K562 treated with DMSO at 1 percent for 4 hours (cell line): Measurements from ENCODE around the gene EIF2B2. TPM values are rescaled to one million over a fixed set of nuclear protein-coding genes. Genes with fewer than 3 reads are reported as not detected.

ENCODE experiments used
- total RNA-seq: library from RNA; unstranded; fragments of 300-600 nt; gene quantifications from 2 replicates; pipeline ENCODE4 v1.2.3, GENCODE V29; 2022; ENCODE audit not compliant: insufficient read depth

EIF2B2 gene
- total RNA-seq = 14.4 and 18.2 TPM in 2 replicates

GRCh38 chr14:75002392-75003249 is at the start of gene EIF2B2:
Gene EIF2B2, plus strand, starts transcription at chr14:75002921. Its CDS starts 70 bp downstream, at chr14:75002991.

GRCh38 chr14:74955229-74956026 is 47.3 kb upstream of the EIF2B2 start, which contains the start of gene PGF:
Gene PGF, minus strand, starts transcription at chr14:74955597. Its CDS starts 355 bp downstream, at chr14:74955242.

GRCh38 chr14:75050852-75051555 is 48.3 kb downstream of the EIF2B2 start, which contains the start of gene MLH3:
Gene MLH3, minus strand, starts transcription at chr14:75051467. Its CDS starts 1,812 bp downstream, at chr14:75049655.

Other genes starting within 250 kb of the EIF2B2 start
- 14.3 and 15.8 TPM in 2 replicates for gene YLPM1, start 239.6 kb upstream of the EIF2B2 start, total RNA-seq
- gene PROX2, start 126.8 kb upstream of the EIF2B2 start, total RNA-seq = 0.34 TPM in 1 of 2 replicates, not detected in the other
- 37.0 and 38.4 TPM in 2 replicates for gene DLST, start 121.0 kb upstream of the EIF2B2 start, total RNA-seq
- gene RPS6KL1, start 79.7 kb upstream of the EIF2B2 start, total RNA-seq = 1.2 and 4.9 TPM in 2 replicates
- gene PGF, start 47.3 kb upstream of the EIF2B2 start, total RNA-seq = 1.3 and 1.8 TPM in 2 replicates
- 0.51 and 2.8 TPM in 2 replicates for gene MLH3, start 48.5 kb downstream of the EIF2B2 start, total RNA-seq
- gene ACYP1, start 61.1 kb downstream of the EIF2B2 start, total RNA-seq = 24.6 and 26.2 TPM in 2 replicates
- gene ZC2HC1C, start 66.7 kb downstream of the EIF2B2 start, total RNA-seq = 4.2 and 5.8 TPM in 2 replicates
- 17.6 and 19.4 TPM in 2 replicates for gene NEK9, start 124.1 kb downstream of the EIF2B2 start, total RNA-seq
- gene TMED10, start 173.7 kb downstream of the EIF2B2 start, total RNA-seq = 65.5 and 76.6 TPM in 2 replicates